Esophagus muscularis mucosa (tissue), 4 donors: ENCODE results near the gene FAM222A. TPM values are rescaled to one million over a fixed set of nuclear protein-coding genes. Genes with fewer than 3 reads are reported as not detected.

ENCODE experiments used
- DNase-seq: peaks from one replicate; pipeline ENCODE4 v3.0.0-alpha.2; 2017; ENCODE audit errors: extremely low spot score
- H3K27ac ChIP-seq, 4 donors: fragments of 200-600 bp; sonication (generic); replicated peaks in 1 of 4; 1 replicate in 3 of 4; 2 replicates in 1 of 4; pipeline ENCODE4 v1.5.1; 2016 to 2019; ENCODE audit warnings: mild to moderate bottlenecking in 1 of 4
- H3K27me3 ChIP-seq, 4 donors: fragments of 200-600 bp; sonication (generic); one replicate each; pipeline versions ENCODE4 v1.5.1 to v1.6.0; 2016 to 2019
- H3K36me3 ChIP-seq, 4 donors: fragments of 200-600 bp; sonication (generic); one replicate each; pipeline ENCODE4 v1.5.1; 2016 to 2019
- H3K4me1 ChIP-seq, 4 donors: fragments of 200-600 bp; sonication (generic); one replicate each; pipeline ENCODE4 v1.5.1; 2016 to 2019
- H3K4me3 ChIP-seq, 4 donors: fragments of 200-600 bp; sonication (generic); 1 replicate in 2 of 4; 2 replicates in 2 of 4; pipeline ENCODE4 v1.5.1; 2016 to 2019; ENCODE audit warnings: mild to moderate bottlenecking in 4 of 4, moderate library complexity in 1 of 4
- H3K9me3 ChIP-seq, 4 donors: fragments of 200-600 bp; sonication (generic); 1 replicate in 3 of 4; 2 replicates in 1 of 4; pipeline ENCODE4 v1.5.1; 2016 to 2019
- EP300 ChIP-seq: sonication (generic); formaldehyde crosslinking; IDR thresholded peaks from one replicate; pipeline ENCODE4 v1.6.1; 2017; ENCODE audit warnings: antibody characterized with exemption
- POLR2A ChIP-seq: fragments of 450-650 bp; IDR thresholded peaks from one replicate; pipeline ENCODE4 v1.6.1; 2017; ENCODE audit warnings: antibody characterized with exemption, moderate library complexity, mild to moderate bottlenecking, low read depth
- POLR2AphosphoS5 ChIP-seq, 2 donors: sonication (generic); formaldehyde crosslinking; IDR thresholded peaks; one replicate each; pipeline ENCODE4 v1.6.1; 2017; ENCODE audit warnings: antibody characterized with exemption in 2 of 2
- WGBS: methylation state at CpG from one replicate; pipeline ENCODE4 v1.1.5; 2018; 5-methylcytosine and 5-hydroxymethylcytosine counted together
- intact Hi-C: fragments of 100-400 bp; cut with DNase I; formaldehyde crosslinking; loops from one replicate; pipeline ENCODE4 v1.15.1; 2023
- total RNA-seq, 4 donors: library from RNA; depleted of rRNA; stranded (reverse); fragments of >200 nt; gene quantifications; one replicate each; pipeline versions ENCODE4 v1.1.0 to v1.2.1, GENCODE V29; 2016
- TF ChIP-seq, protein P1 (sequence below), 3 experiments: fragments of 200-600 bp in 2 of 3; fragments of 450-650 bp in 1 of 3; sonication (generic) in 2 of 3; IDR thresholded peaks; one replicate each; pipeline ENCODE4 v1.5.1; 2017 to 2019; ENCODE audit warnings: antibody characterized with exemption in 3 of 3, mild to moderate bottlenecking in 2 of 3, moderate library complexity in 1 of 3

The FAM222A gene
- total RNA-seq, 4 donors from 2014 or later = 0.42 to 3.8 (median 3.2) TPM

DNA sequence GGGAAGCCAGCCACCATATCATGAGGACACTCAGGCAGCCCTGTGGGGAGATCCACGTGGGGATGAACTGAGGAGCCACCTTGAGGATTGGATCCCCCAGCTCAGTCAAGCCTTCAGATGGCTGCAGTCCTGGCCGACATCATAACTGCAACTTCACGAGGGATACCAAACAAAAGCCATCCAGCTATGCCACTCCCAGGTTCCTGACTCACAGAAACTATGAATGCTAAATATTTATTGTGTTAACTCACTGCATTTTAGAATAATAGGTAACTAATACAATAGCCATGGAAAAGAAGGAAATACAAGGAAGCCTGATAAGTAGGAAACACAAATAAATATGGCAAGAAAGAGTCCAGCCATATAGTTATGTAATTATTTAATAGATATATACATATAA is 42.1 kb upstream of the FAM222A start:
- 80% methylated on average over 3 of the region's 3 CpGs for WGBS
- peaks cover 0 to 37% (median 0%) of the 10 kb centered on the region in 4 donors for H3K27me3 ChIP-seq
- TF ChIP-seq EP300 = no peak
- no peak for TF ChIP-seq POLR2AphosphoS5 (IDR thresholded peaks at IDR 0.05)
- TF ChIP-seq, protein P1, sequence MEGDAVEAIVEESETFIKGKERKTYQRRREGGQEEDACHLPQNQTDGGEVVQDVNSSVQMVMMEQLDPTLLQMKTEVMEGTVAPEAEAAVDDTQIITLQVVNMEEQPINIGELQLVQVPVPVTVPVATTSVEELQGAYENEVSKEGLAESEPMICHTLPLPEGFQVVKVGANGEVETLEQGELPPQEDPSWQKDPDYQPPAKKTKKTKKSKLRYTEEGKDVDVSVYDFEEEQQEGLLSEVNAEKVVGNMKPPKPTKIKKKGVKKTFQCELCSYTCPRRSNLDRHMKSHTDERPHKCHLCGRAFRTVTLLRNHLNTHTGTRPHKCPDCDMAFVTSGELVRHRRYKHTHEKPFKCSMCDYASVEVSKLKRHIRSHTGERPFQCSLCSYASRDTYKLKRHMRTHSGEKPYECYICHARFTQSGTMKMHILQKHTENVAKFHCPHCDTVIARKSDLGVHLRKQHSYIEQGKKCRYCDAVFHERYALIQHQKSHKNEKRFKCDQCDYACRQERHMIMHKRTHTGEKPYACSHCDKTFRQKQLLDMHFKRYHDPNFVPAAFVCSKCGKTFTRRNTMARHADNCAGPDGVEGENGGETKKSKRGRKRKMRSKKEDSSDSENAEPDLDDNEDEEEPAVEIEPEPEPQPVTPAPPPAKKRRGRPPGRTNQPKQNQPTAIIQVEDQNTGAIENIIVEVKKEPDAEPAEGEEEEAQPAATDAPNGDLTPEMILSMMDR (IDR thresholded peaks at IDR 0.05) = no peak
- no peak for TF ChIP-seq POLR2A
- DNase-seq = no peak
- intact Hi-C loops = no loop called here
- H3K9me3 ChIP-seq = no peaks in the 10 kb centered on the region
- no peak overlapping the region for H3K27ac ChIP-seq
- H3K4me3 ChIP-seq = no peak overlapping the region
- no peaks in the 10 kb centered on the region for H3K4me1 ChIP-seq
- H3K36me3 ChIP-seq = no peaks in the 10 kb centered on the region

DNA sequence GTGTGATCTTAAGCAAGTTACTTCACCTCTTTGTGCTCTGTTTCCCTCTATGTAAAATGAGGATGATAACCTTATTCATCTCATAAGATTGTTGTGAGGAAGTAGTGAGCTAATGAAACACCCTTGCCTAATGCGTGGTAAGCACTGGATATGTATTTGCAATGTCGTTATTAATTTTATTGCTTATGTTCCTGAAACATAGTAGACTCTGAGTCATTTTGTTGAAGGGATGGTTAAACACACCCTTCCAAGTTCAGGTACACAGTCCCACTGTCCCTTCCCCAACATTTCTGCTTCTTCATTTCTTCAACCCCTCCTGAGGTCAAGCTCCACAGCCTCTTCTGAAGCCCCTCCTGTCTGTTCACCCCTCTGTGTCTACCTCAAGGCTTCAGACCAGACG is 40.2 kb upstream of the FAM222A start:
- WGBS = 86% methylated on average over 3 of the region's 3 CpGs

DNA sequence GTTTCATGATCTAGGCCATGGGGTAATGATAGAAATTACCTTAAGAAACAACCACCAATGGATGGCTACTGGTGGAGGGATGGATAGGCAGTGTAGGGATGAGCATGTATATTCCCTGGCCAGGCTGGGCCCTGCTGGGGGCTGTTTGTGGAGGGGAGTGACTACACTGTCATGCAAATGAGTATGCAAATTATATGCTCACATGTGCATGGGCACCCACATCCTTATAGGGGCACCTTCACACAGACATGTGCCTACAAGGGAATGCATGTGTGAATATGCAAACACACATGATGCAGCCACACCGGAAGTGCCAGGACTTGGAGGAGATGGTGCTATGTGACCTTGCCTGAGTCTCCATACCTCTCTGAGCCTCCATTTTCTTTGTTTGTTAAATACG is 39.7 kb upstream of the FAM222A start:
- 90% methylated on average over 2 of the region's 2 CpGs for WGBS
- intact Hi-C loops = no loop called here
- TF ChIP-seq, protein P1 (IDR thresholded peaks at IDR 0.05) = no peak
- no peak for TF ChIP-seq POLR2AphosphoS5 (IDR thresholded peaks at IDR 0.05)
- no peak for TF ChIP-seq EP300

More for the DNA sequence above, 40.2 kb upstream of the FAM222A start:
- intact Hi-C loops = no loop called here
- no peak overlapping the region for H3K4me3 ChIP-seq
- no peak overlapping the region for H3K27ac ChIP-seq
- H3K27me3 ChIP-seq = peaks cover 0 to 28% (median 0%) of the 10 kb centered on the region in 4 donors
- no peak for DNase-seq
- no peaks in the 10 kb centered on the region for H3K4me1 ChIP-seq
- TF ChIP-seq, protein P1 (IDR thresholded peaks at IDR 0.05) = no peak
- TF ChIP-seq POLR2AphosphoS5 (IDR thresholded peaks at IDR 0.05) (no peak), POLR2A (no peak), EP300 (no peak)
- no peaks in the 10 kb centered on the region for H3K9me3 ChIP-seq
- H3K36me3 ChIP-seq = no peaks in the 10 kb centered on the region

DNA sequence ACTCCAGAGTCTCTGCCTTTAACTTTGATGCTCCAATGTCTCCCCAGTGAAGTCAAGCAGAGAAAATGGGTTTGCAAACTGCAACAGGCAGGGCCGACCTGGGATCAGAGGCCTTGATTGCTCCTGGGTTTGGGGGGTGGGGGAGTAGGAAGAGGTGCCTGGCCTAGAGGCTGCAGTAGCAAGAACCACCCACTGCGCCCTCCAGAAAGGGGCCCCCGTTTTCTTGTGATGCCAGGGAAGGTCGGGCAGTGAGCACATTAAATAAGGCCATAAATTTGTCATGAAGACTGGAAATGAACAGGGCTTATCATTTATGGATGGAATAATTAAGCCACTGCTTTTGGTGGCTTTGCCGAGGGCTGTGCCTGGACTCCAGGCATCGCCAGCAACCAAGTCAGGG is 38.2 kb upstream of the FAM222A start:
- H3K27ac ChIP-seq = no peak overlapping the region
- 81% methylated on average over 4 of the region's 6 CpGs for WGBS
- peaks cover 0 to 8% (median 0%) of the 10 kb centered on the region in 4 donors for H3K27me3 ChIP-seq
- H3K9me3 ChIP-seq = no peaks in the 10 kb centered on the region
- TF ChIP-seq EP300 (no peak), POLR2AphosphoS5 (IDR thresholded peaks at IDR 0.05) (no peak), POLR2A (no peak)
- TF ChIP-seq, protein P1 (IDR thresholded peaks at IDR 0.05) = no peak
- no peak for DNase-seq
- intact Hi-C loops = no loop called here
- no peak overlapping the region for H3K4me3 ChIP-seq
- H3K4me1 ChIP-seq = peaks cover 0 to 2% (median under 1%) of the 10 kb centered on the region in 4 donors
- H3K36me3 ChIP-seq = no peaks in the 10 kb centered on the region

More for the DNA sequence above, 39.7 kb upstream of the FAM222A start:
- Histone ChIP-seq H3K36me3 (no peaks in the 10 kb centered on the region), H3K4me3 (no peak overlapping the region), H3K9me3 (no peaks in the 10 kb centered on the region), H3K4me1 (no peaks in the 10 kb centered on the region), H3K27ac (no peak overlapping the region), H3K27me3 (peaks cover 0 to 23% (median 0%) of the 10 kb centered on the region in 4 donors)
- no peak for DNase-seq

DNA sequence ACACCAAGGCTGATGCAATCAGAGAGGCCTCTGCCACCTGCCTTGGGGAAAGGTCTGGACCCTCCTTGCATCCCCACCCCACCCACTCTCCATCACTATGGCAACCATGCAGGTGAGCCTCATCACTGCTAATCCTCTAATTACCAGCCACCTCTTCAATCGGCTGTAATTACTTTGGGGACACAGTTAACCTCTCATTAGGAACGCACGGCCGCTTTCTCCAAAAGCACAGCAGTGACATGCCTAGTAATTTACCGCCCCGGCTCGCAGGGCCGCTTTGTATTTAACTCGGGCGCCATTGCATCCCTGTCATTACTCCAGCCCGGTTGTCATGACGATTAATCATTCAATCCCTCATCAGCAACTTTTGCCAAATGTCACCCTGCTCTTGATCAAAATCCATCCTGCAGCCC is 36.3 kb upstream of the FAM222A start:
- Histone ChIP-seq H3K27me3 (no peaks in the 10 kb centered on the region), H3K4me3 (no peak overlapping the region), H3K9me3 (no peaks in the 10 kb centered on the region), H3K36me3 (no peaks in the 10 kb centered on the region), H3K27ac (no peak overlapping the region), H3K4me1 (peaks cover 0 to 7% (median 2%) of the 10 kb centered on the region in 4 donors)
- 70% methylated on average over 12 of the region's 12 CpGs for WGBS
- TF ChIP-seq POLR2AphosphoS5 (IDR thresholded peaks at IDR 0.05) (no peak), EP300 (no peak), POLR2A (no peak)
- TF ChIP-seq, protein P1 (IDR thresholded peaks at IDR 0.05) = no peak
- DNase-seq = no peak
- intact Hi-C loops = no loop called here
